Skeletal muscle tissue (tissue), 4 donors: Measurements from ENCODE around the gene MYOZ2. TPM values are rescaled to one million over a fixed set of nuclear protein-coding genes. Genes with fewer than 3 reads are reported as not detected.

Source experiments
- H3K27ac ChIP-seq: one replicate; pipeline ENCODE4 v1.7.0; 2013; ENCODE audit warnings: mild to moderate bottlenecking, low read depth, low read length, inconsistent platforms
- H3K27me3 ChIP-seq, 3 donors: one replicate each; pipeline ENCODE4 v1.7.0; 2013; ENCODE audit warnings: low read length in 3 of 3; ENCODE audit not compliant: control insufficient read depth in 3 of 3, insufficient read depth in 3 of 3
- H3K36me3 ChIP-seq, 3 donors: one replicate each; pipeline ENCODE4 v1.7.0; 2013; ENCODE audit warnings: low read length in 3 of 3; ENCODE audit not compliant: control insufficient read depth in 3 of 3, insufficient read depth in 3 of 3
- H3K4me1 ChIP-seq, 3 donors: one replicate each; pipeline ENCODE4 v1.7.0; 2013; ENCODE audit warnings: low read length in 3 of 3, mild to moderate bottlenecking in 3 of 3; ENCODE audit not compliant: control insufficient read depth in 3 of 3, insufficient read depth in 3 of 3
- H3K4me3 ChIP-seq, 3 donors: one replicate each; pipeline ENCODE4 v1.7.0; 2013; ENCODE audit warnings: low read length in 3 of 3
- H3K9ac ChIP-seq, 3 donors: one replicate each; pipeline ENCODE4 v1.7.0; 2013; ENCODE audit warnings: low read length in 3 of 3, mild to moderate bottlenecking in 3 of 3, moderate library complexity in 2 of 3, low read depth in 1 of 3
- H3K9me3 ChIP-seq, 3 donors: one replicate each; pipeline ENCODE4 v1.7.0; 2013; ENCODE audit warnings: low read length in 3 of 3; ENCODE audit not compliant: control insufficient read depth in 3 of 3
- total RNA-seq: library from RNA; depleted of rRNA; stranded (reverse); fragments of >200 nt; gene quantifications from one replicate; pipeline ENCODE4 v1.2.3, GENCODE V29; 2014
- donor health status: Osteomylitis.

MYOZ2 gene
- total RNA-seq: 94.5 TPM

GRCh38 chr4:119135721-119136121 is at the start of gene MYOZ2:
Gene MYOZ2 (plus strand): TSS chr4:119135832. CDS start chr4:119136526, 694 bp downstream.
- Histone ChIP-seq H3K4me1 (peaks cover 0 to 11% (median 5%) of the 10 kb centered on the region in 3 donors), H3K36me3 (no peaks in the 10 kb centered on the region), H3K27ac (peak within 1 kb of the TSS; percentile 92), H3K27me3 (no peaks in the 10 kb centered on the region), H3K9ac (peak within 1 kb of the TSS; percentile 44 to 76 (median 74)), H3K4me3 (peak within 1 kb of the TSS; percentile 60 to 68 (median 68)), H3K9me3 (no peaks in the 10 kb centered on the region)

GRCh38 chr4:119087121-119087520 is 48.5 kb upstream of the MYOZ2 start:
- Histone ChIP-seq H3K27ac (no peak overlapping the region), H3K9me3 (no peaks in the 10 kb centered on the region), H3K9ac (no peak overlapping the region), H3K4me1 (no peaks in the 10 kb centered on the region), H3K27me3 (no peaks in the 10 kb centered on the region), H3K36me3 (no peaks in the 10 kb centered on the region), H3K4me3 (no peak overlapping the region)

- Histone ChIP-seq H3K27ac (no peak overlapping the region), H3K9me3 (no peaks in the 10 kb centered on the region), H3K4me1 (no peaks in the 10 kb centered on the region), H3K27me3 (no peaks in the 10 kb centered on the region), H3K4me3 (no peak overlapping the region), H3K9ac (no peak overlapping the region), H3K36me3 (no peaks in the 10 kb centered on the region)
Observed at GRCh38 chr4:119087656-119088055, 48.0 kb upstream of the MYOZ2 start.

GRCh38 chr4:119093042-119093827 is 42.4 kb upstream of the MYOZ2 start:
- Histone ChIP-seq H3K4me1 (peaks cover 3 to 7% (median 6%) of the 10 kb centered on the region in 3 donors), H3K4me3 (no peak overlapping the region), H3K27me3 (no peaks in the 10 kb centered on the region), H3K27ac (no peak overlapping the region), H3K9ac (no peak overlapping the region), H3K36me3 (no peaks in the 10 kb centered on the region), H3K9me3 (no peaks in the 10 kb centered on the region)

- H3K27ac ChIP-seq: no peak overlapping the region
Observed at GRCh38 chr4:119097282-119097900, 38.2 kb upstream of the MYOZ2 start.

GRCh38 chr4:119098306-119098705 is 37.3 kb upstream of the MYOZ2 start:
- H3K27me3 ChIP-seq: no peaks in the 10 kb centered on the region
- H3K27ac ChIP-seq: peak overlapping the region; percentile 8
- H3K9ac ChIP-seq: no peak overlapping the region
- no peaks in the 10 kb centered on the region for H3K9me3 ChIP-seq
- no peaks in the 10 kb centered on the region for H3K36me3 ChIP-seq
- no peak overlapping the region for H3K4me3 ChIP-seq
- H3K4me1 ChIP-seq: peaks cover 9 to 20% (median 12%) of the 10 kb centered on the region in 3 donors

More at GRCh38 chr4:119097282-119097900, 38.2 kb upstream of the MYOZ2 start:
- Histone ChIP-seq H3K9ac (no peak overlapping the region), H3K36me3 (no peaks in the 10 kb centered on the region), H3K4me1 (peaks cover 9 to 16% (median 12%) of the 10 kb centered on the region in 3 donors), H3K4me3 (no peak overlapping the region), H3K9me3 (no peaks in the 10 kb centered on the region), H3K27me3 (no peaks in the 10 kb centered on the region)

- H3K36me3 ChIP-seq: no peaks in the 10 kb centered on the region
- no peak overlapping the region for H3K27ac ChIP-seq
- H3K9me3 ChIP-seq: no peaks in the 10 kb centered on the region
- H3K27me3 ChIP-seq: no peaks in the 10 kb centered on the region
- no peak overlapping the region for H3K9ac ChIP-seq
- no peak overlapping the region for H3K4me3 ChIP-seq
- H3K4me1 ChIP-seq: peaks cover 9 to 20% (median 12%) of the 10 kb centered on the region in 3 donors
Observed at GRCh38 chr4:119099227-119099810, 36.3 kb upstream of the MYOZ2 start.

- Histone ChIP-seq H3K4me3 (no peak overlapping the region), H3K27ac (no peak overlapping the region), H3K9ac (no peak overlapping the region), H3K9me3 (no peaks in the 10 kb centered on the region), H3K27me3 (no peaks in the 10 kb centered on the region), H3K4me1 (peaks cover 15 to 20% (median 17%) of the 10 kb centered on the region in 3 donors), H3K36me3 (no peaks in the 10 kb centered on the region)
Observed at GRCh38 chr4:119100655-119101054, 35.0 kb upstream of the MYOZ2 start.

- no peaks in the 10 kb centered on the region for H3K9me3 ChIP-seq
- H3K27ac ChIP-seq: peak overlapping the region; percentile 56
- H3K27me3 ChIP-seq: no peaks in the 10 kb centered on the region
- peaks cover 18 to 26% (median 23%) of the 10 kb centered on the region in 3 donors for H3K4me1 ChIP-seq
- H3K4me3 ChIP-seq: no peak overlapping the region
- H3K9ac ChIP-seq: no peak overlapping the region
- H3K36me3 ChIP-seq: no peaks in the 10 kb centered on the region
Observed at GRCh38 chr4:119103263-119103662, 32.4 kb upstream of the MYOZ2 start.
